Measurements from ENCODE around the gene TPPP2. TPM values are rescaled to one million over a fixed set of nuclear protein-coding genes. Genes with fewer than 3 reads are reported as not detected.

The TPPP2 gene
- total and polyA plus RNA-seq, 2 experiments from 2014 or later = not detected

GRCh38 chr14:21018286-21018685 lies 11.7 kb upstream of the TPPP2 start:
- Mint-ChIP-seq H3K9me3 (no peaks in the 10 kb centered on the region; the same call in 2 of the 3 replicates), H3K36me3 (ENCODE audit: low read depth) (peaks cover 19% of the 10 kb centered on the region), H3K27ac (no peak overlapping the region), H3K27me3 (ENCODE audit: insufficient read depth, low read depth, poor library complexity) (peaks cover 13% of the 10 kb centered on the region), H3K4me1 (peaks cover 20% of the 10 kb centered on the region), H3K4me3 (no peak overlapping the region)
- no peak for TF ChIP-seq EZH2 (IDR thresholded peaks at IDR 0.05; ENCODE audit: low read depth, unreplicated experiment)
- no peak for TF ChIP-seq ZNF331 (CRISPR knock-in tag; IDR thresholded peaks at IDR 0.05; ENCODE audit: low read depth)
- TF ChIP-seq ZNF114 (CRISPR knock-in tag; IDR thresholded peaks at IDR 0.05) = no peak
- TF ChIP-seq REST (IDR thresholded peaks at IDR 0.05; ENCODE audit: unreplicated experiment) = no peak
- TF ChIP-seq CTCF (conservative IDR thresholded peaks at IDR 0.05; ENCODE audit: low read depth in 2 of 2) = no peak
- no peak for TF ChIP-seq CREB1 (CRISPR knock-in tag; IDR thresholded peaks at IDR 0.05; ENCODE audit: low read depth)
- no peak for TF ChIP-seq JUNB (IDR thresholded peaks at IDR 0.05; ENCODE audit: unreplicated experiment)
- no peak for TF ChIP-seq ETS1 (IDR thresholded peaks at IDR 0.05)
- no peak for TF ChIP-seq EZH2phosphoT487 (IDR thresholded peaks at IDR 0.05; ENCODE audit: unreplicated experiment)
- no peak for TF ChIP-seq NANOG (IDR thresholded peaks at IDR 0.05; ENCODE audit: borderline replicate concordance)
- TF ChIP-seq STAT1 (IDR thresholded peaks at IDR 0.05; ENCODE audit: unreplicated experiment) = no peak
- TF ChIP-seq ZNF462 (CRISPR knock-in tag; IDR thresholded peaks at IDR 0.05) = no peak
- no peak for TF ChIP-seq POLR2AphosphoS5 (IDR thresholded peaks at IDR 0.05; ENCODE audit: low read depth)
- H2AFZ ChIP-seq = no peak overlapping the region
- H4K20me1 ChIP-seq (replicated peaks; ENCODE audit: insufficient read depth) = no peaks in the 10 kb centered on the region
- H3K27ac ChIP-seq (ENCODE audit: low read depth) = no peak overlapping the region
- ATAC-seq (no peak), DNase-seq (ENCODE audit: low spot score) (no peak)
- H3K9me2 ChIP-seq (ENCODE audit: insufficient read depth) = no peaks in the 10 kb centered on the region
- peaks cover 12% of the 10 kb centered on the region; the same call in 1 of the 2 replicates for H3K4me1 ChIP-seq (ENCODE audit: insufficient read depth)
- H3K4me3 ChIP-seq = no peak overlapping the region
- H3K27me3 ChIP-seq (ENCODE audit: insufficient read depth) = peaks cover 11% of the 10 kb centered on the region
- H3F3A ChIP-seq (replicated peaks; ENCODE audit: low read depth) = no peaks in the 10 kb centered on the region
- H3K36me3 ChIP-seq (ENCODE audit: insufficient read depth) = no peaks in the 10 kb centered on the region
- no peaks in the 10 kb centered on the region for H3K79me2 ChIP-seq (replicated peaks; ENCODE audit: insufficient read depth)
- no peak overlapping the region for H3K4me2 ChIP-seq
